Measurements from ENCODE around the gene MPPED2.

DNA sequence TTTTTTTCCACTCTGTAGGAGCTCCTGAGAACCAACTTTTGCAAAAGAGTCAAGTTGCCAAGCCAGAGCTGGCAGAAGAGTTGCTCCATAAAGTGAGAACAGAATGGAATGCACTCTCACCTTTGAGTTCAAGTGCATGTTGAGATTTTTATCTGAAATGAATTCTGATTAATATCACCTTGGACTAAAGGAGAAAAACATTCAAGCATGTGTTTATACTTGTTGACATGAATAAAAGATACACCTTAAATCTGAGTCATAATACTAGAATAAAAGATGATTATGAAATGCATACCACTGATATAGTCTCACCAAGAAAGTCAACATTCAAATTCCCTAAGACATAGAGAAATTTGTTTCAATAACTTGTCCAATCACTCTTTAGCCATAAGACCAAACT, 225.4 kb downstream of the MPPED2 start:
- TF ChIP-seq SIN3A (IDR thresholded peaks at IDR 0.05; ENCODE audit: low read depth) (no peak), RAD21 (IDR thresholded peaks at IDR 0.05; ENCODE audit: low read depth) (no peak), REST (IDR thresholded peaks at IDR 0.05; ENCODE audit: low read depth) (no peak), EZH2phosphoT487 (IDR thresholded peaks at IDR 0.05; ENCODE audit: borderline replicate concordance) (no peak), MAX (IDR thresholded peaks at IDR 0.05) (no peak), JUND (IDR thresholded peaks at IDR 0.05) (no peak), ZFX (IDR thresholded peaks at IDR 0.05) (no peak), POLR2A (IDR thresholded peaks at IDR 0.05; ENCODE audit: borderline replicate concordance, extremely low read depth, insufficient read depth, insufficient read length) (no peak), EZH2 (IDR thresholded peaks at IDR 0.05) (no peak)
- TF ChIP-seq, protein P1, sequence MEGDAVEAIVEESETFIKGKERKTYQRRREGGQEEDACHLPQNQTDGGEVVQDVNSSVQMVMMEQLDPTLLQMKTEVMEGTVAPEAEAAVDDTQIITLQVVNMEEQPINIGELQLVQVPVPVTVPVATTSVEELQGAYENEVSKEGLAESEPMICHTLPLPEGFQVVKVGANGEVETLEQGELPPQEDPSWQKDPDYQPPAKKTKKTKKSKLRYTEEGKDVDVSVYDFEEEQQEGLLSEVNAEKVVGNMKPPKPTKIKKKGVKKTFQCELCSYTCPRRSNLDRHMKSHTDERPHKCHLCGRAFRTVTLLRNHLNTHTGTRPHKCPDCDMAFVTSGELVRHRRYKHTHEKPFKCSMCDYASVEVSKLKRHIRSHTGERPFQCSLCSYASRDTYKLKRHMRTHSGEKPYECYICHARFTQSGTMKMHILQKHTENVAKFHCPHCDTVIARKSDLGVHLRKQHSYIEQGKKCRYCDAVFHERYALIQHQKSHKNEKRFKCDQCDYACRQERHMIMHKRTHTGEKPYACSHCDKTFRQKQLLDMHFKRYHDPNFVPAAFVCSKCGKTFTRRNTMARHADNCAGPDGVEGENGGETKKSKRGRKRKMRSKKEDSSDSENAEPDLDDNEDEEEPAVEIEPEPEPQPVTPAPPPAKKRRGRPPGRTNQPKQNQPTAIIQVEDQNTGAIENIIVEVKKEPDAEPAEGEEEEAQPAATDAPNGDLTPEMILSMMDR (IDR thresholded peaks at IDR 0.05 in 2 of 3, conservative IDR thresholded peaks at IDR 0.05 in 1 of 3; ENCODE audit: borderline replicate concordance in 1 of 3, insufficient read depth in 1 of 3, low read depth in 2 of 3, low read length in 2 of 3): no peak
